WTC11 (cell line): ENCODE results near the gene NUSAP1. TPM values are rescaled to one million over a fixed set of nuclear protein-coding genes. Genes with fewer than 3 reads are reported as not detected.

ENCODE experiments used
- ATAC-seq: fragments of 200-7000 bp; cut with Tn5 transposase; 2 replicates; pipeline ENCODE4 v1.10.0; 2021; ENCODE audit warnings: mild to moderate bottlenecking, moderate library complexity
- CTCF ChIA-PET: fragments of 300-600 bp; sonication (Branson Sonifier 250); formaldehyde crosslinking; loops from one replicate; lab custom pipeline; 2021; ENCODE audit warnings: antibody characterized with exemption; lab: Charles Lee
- POLR2A ChIA-PET: fragments of 350-600 bp; sonication (Branson Sonifier 250); formaldehyde crosslinking; loops from one replicate; lab custom pipeline; 2021; ENCODE audit warnings: antibody characterized with exemption; lab: Charles Lee
- DNase-seq: peaks from one replicate; pipeline ENCODE4 v3.0.0; 2021; ENCODE audit warnings: low spot score
- H3K27ac Mint-ChIP-seq: 2 replicates; pipeline ENCODE4 v1.8.0; 2021; ENCODE audit warnings: mixed read lengths
- H3K27me3 Mint-ChIP-seq: 2 replicates; pipeline ENCODE4 v1.8.0; 2021; ENCODE audit warnings: low read depth, mild to moderate bottlenecking, moderate library complexity, mixed read lengths
- H3K36me3 Mint-ChIP-seq: 2 replicates; pipeline ENCODE4 v1.8.0; 2021; ENCODE audit warnings: mixed read lengths
- H3K4me1 Mint-ChIP-seq: 2 replicates; pipeline ENCODE4 v1.8.0; 2022; ENCODE audit warnings: mixed read lengths
- H3K4me3 Mint-ChIP-seq: 2 replicates; pipeline ENCODE4 v1.8.0; 2021; ENCODE audit warnings: mild to moderate bottlenecking, moderate library complexity, mixed read lengths
- H3K9me3 Mint-ChIP-seq: 2 replicates; pipeline ENCODE4 v1.8.0; 2021; ENCODE audit warnings: mixed read lengths
- CBFB ChIP-seq: sonication (generic); formaldehyde crosslinking; IDR thresholded peaks from 2 replicates; pipeline ENCODE4 v1.8.1; 2022; ENCODE audit warnings: mild to moderate bottlenecking, low read depth, missing genetic modification reagents
- E2F4 ChIP-seq: sonication (generic); formaldehyde crosslinking; IDR thresholded peaks from 2 replicates; pipeline ENCODE4 v1.8.1; 2022; ENCODE audit warnings: low read depth, mild to moderate bottlenecking, moderate library complexity, missing genetic modification reagents, borderline replicate concordance
- JUN ChIP-seq: sonication (generic); formaldehyde crosslinking; IDR thresholded peaks from 2 replicates; pipeline ENCODE4 v1.8.0; 2023; ENCODE audit warnings: mild to moderate bottlenecking, missing genetic modification reagents
- KAT7 ChIP-seq: sonication (generic); formaldehyde crosslinking; IDR thresholded peaks from 2 replicates; pipeline ENCODE4 v1.8.1; 2023; ENCODE audit warnings: missing genetic modification reagents, mild to moderate bottlenecking, borderline replicate concordance
- NR3C1 ChIP-seq: sonication (generic); formaldehyde crosslinking; conservative IDR thresholded peaks from 2 replicates; pipeline ENCODE4 v1.8.1; 2023; ENCODE audit warnings: low read depth, mild to moderate bottlenecking, missing genetic modification reagents
- PRDM15 ChIP-seq: sonication (generic); formaldehyde crosslinking; IDR thresholded peaks from 2 replicates; pipeline ENCODE4 v1.8.0; 2022; ENCODE audit warnings: missing genetic modification reagents
- RELA ChIP-seq: sonication (generic); formaldehyde crosslinking; IDR thresholded peaks from 2 replicates; pipeline ENCODE4 v1.8.1; 2022; ENCODE audit warnings: missing genetic modification reagents, mild to moderate bottlenecking, borderline replicate concordance
- RORB ChIP-seq: fragments of 250-450 bp; sonication (Bioruptor Pico); IDR thresholded peaks from 2 replicates; pipeline ENCODE4 v1.9.0; 2021; ENCODE audit warnings: mild to moderate bottlenecking
- SMAD4 ChIP-seq: sonication (generic); formaldehyde crosslinking; IDR thresholded peaks from 2 replicates; pipeline ENCODE4 v1.8.0; 2022; ENCODE audit warnings: mild to moderate bottlenecking, missing genetic modification reagents
- SP1 ChIP-seq: sonication (generic); formaldehyde crosslinking; conservative IDR thresholded peaks from 2 replicates; pipeline ENCODE4 v1.8.1; 2022; ENCODE audit warnings: missing genetic modification reagents
- STAT6 ChIP-seq: sonication (generic); formaldehyde crosslinking; conservative IDR thresholded peaks from 2 replicates; pipeline ENCODE4 v1.8.1; 2023; ENCODE audit warnings: mild to moderate bottlenecking, low read depth, missing genetic modification reagents, moderate library complexity
- ZMAT4 ChIP-seq: fragments of 250-450 bp; sonication (Bioruptor Pico); IDR thresholded peaks from 2 replicates; pipeline ENCODE4 v1.9.0; 2021; ENCODE audit warnings: mild to moderate bottlenecking
- ZNF263 ChIP-seq: sonication (generic); formaldehyde crosslinking; IDR thresholded peaks from 2 replicates; pipeline ENCODE4 v1.8.1; 2022; ENCODE audit warnings: low read depth, mild to moderate bottlenecking, moderate library complexity, missing genetic modification reagents
- ZNF317 ChIP-seq: sonication (generic); formaldehyde crosslinking; IDR thresholded peaks from 2 replicates; pipeline ENCODE4 v1.8.1; 2023; ENCODE audit warnings: low read depth, mild to moderate bottlenecking, moderate library complexity, missing genetic modification reagents, borderline replicate concordance
- total RNA-seq: library from RNA; stranded (reverse); gene quantifications from 3 replicates; pipeline ENCODE4 v1.2.3, GENCODE V29; 2021
- TF ChIP-seq, protein P1 (sequence below): sonication (generic); formaldehyde crosslinking; IDR thresholded peaks from 2 replicates; pipeline ENCODE4 v1.8.0; 2023; ENCODE audit warnings: mild to moderate bottlenecking, missing genetic modification reagents
- TF ChIP-seq, protein P2 (sequence below): sonication (generic); formaldehyde crosslinking; IDR thresholded peaks from 2 replicates; pipeline ENCODE4 v1.8.1; 2023; ENCODE audit warnings: mild to moderate bottlenecking, moderate library complexity, missing genetic modification reagents

The NUSAP1 gene
- total RNA-seq, 1 experiment from 2014 or later: 135 TPM

DNA sequence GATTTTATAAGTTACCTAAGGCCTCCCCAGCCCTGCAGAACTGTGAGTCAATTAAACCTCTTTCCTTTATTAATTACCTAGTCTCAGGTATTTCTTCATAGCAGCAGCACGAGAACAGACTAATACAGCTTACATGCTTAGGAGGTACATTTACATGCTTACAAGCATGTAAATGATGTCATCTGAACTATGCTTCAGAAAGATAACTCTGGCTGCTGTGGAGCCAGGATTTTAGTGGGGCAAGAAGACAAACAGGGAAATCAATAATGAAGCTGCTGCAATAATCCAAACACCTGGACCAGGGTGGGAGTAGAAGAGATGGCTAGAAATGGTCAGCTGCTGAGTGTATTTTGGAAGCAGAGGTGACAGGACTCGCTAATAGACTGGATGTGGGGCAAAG is 60.0 kb downstream of the NUSAP1 start:
- ATAC-seq (no peak), DNase-seq (no peak)
- POLR2A ChIA-PET: interaction anchor here (0.5 to 0.7 kb wide), 2 partner anchors 8 to 269 kb away, joined by 5 to 6 read pairs; no protein-coding TSS in a partner anchor
- Mint-ChIP-seq H3K36me3 (peaks cover 18% of the 10 kb centered on the region), H3K4me1 (no peaks in the 10 kb centered on the region), H3K27me3 (no peaks in the 10 kb centered on the region), H3K27ac (no peak overlapping the region), H3K4me3 (no peak overlapping the region), H3K9me3 (no peaks in the 10 kb centered on the region)
- CTCF ChIA-PET: no interaction called here
- TF ChIP-seq SMAD4 (CRISPR knock-in tag) (no peak), NR3C1 (no peak), KAT7 (no peak)
- TF ChIP-seq, protein P1, sequence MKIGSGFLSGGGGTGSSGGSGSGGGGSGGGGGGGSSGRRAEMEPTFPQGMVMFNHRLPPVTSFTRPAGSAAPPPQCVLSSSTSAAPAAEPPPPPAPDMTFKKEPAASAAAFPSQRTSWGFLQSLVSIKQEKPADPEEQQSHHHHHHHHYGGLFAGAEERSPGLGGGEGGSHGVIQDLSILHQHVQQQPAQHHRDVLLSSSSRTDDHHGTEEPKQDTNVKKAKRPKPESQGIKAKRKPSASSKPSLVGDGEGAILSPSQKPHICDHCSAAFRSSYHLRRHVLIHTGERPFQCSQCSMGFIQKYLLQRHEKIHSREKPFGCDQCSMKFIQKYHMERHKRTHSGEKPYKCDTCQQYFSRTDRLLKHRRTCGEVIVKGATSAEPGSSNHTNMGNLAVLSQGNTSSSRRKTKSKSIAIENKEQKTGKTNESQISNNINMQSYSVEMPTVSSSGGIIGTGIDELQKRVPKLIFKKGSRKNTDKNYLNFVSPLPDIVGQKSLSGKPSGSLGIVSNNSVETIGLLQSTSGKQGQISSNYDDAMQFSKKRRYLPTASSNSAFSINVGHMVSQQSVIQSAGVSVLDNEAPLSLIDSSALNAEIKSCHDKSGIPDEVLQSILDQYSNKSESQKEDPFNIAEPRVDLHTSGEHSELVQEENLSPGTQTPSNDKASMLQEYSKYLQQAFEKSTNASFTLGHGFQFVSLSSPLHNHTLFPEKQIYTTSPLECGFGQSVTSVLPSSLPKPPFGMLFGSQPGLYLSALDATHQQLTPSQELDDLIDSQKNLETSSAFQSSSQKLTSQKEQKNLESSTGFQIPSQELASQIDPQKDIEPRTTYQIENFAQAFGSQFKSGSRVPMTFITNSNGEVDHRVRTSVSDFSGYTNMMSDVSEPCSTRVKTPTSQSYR: no peak
- TF ChIP-seq, all 79 proteins: peak for 0

- TF ChIP-seq E2F4 (CRISPR knock-in tag) (no peak), NR3C1 (no peak), RELA (CRISPR knock-in tag) (no peak), STAT6 (CRISPR knock-in tag) (no peak), SP1 (CRISPR knock-in tag) (no peak), RORB (CRISPR knock-in tag) (no peak), PRDM15 (CRISPR knock-in tag) (no peak), JUN (no peak), ZMAT4 (no peak), ZNF317 (CRISPR knock-in tag) (no peak), CBFB (CRISPR knock-in tag) (no peak), ZNF263 (no peak)
- TF ChIP-seq, protein P1: no peak
- TF ChIP-seq, protein P2, sequence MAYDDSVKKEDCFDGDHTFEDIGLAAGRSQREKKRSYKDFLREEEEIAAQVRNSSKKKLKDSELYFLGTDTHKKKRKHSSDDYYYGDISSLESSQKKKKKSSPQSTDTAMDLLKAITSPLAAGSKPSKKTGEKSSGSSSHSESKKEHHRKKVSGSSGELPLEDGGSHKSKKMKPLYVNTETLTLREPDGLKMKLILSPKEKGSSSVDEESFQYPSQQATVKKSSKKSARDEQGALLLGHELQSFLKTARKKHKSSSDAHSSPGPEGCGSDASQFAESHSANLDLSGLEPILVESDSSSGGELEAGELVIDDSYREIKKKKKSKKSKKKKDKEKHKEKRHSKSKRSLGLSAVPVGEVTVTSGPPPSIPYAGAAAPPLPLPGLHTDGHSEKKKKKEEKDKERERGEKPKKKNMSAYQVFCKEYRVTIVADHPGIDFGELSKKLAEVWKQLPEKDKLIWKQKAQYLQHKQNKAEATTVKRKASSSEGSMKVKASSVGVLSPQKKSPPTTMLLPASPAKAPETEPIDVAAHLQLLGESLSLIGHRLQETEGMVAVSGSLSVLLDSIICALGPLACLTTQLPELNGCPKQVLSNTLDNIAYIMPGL (CRISPR knock-in tag): no peak
- no peaks in the 10 kb centered on the region for H3K27me3 Mint-ChIP-seq
- ATAC-seq: no peak
- no peaks in the 10 kb centered on the region for H3K9me3 Mint-ChIP-seq
- H3K27ac Mint-ChIP-seq: peak overlapping the region; percentile 37; the same call in 1 of the 2 replicates
- no peaks in the 10 kb centered on the region for H3K4me1 Mint-ChIP-seq
- CTCF ChIA-PET: no interaction called here
- POLR2A ChIA-PET: no interaction called here
- no peak for DNase-seq
- no peak overlapping the region for H3K4me3 Mint-ChIP-seq
- peaks cover 18% of the 10 kb centered on the region for H3K36me3 Mint-ChIP-seq
Measured at GRCh38 chr15:41394924-41395323, 62.2 kb downstream of the NUSAP1 start.
